HG02973 (cell line): ENCODE data around the gene GRAMD1B.

Experiments
- ATAC-seq: cut with Tn5 transposase; IDR thresholded peaks from one replicate; pipeline ENCODE4 v1.9.1; 2021; ENCODE audit warnings: moderate library complexity; ENCODE audit not compliant: unreplicated experiment

Gene GRAMD1B

DNA sequence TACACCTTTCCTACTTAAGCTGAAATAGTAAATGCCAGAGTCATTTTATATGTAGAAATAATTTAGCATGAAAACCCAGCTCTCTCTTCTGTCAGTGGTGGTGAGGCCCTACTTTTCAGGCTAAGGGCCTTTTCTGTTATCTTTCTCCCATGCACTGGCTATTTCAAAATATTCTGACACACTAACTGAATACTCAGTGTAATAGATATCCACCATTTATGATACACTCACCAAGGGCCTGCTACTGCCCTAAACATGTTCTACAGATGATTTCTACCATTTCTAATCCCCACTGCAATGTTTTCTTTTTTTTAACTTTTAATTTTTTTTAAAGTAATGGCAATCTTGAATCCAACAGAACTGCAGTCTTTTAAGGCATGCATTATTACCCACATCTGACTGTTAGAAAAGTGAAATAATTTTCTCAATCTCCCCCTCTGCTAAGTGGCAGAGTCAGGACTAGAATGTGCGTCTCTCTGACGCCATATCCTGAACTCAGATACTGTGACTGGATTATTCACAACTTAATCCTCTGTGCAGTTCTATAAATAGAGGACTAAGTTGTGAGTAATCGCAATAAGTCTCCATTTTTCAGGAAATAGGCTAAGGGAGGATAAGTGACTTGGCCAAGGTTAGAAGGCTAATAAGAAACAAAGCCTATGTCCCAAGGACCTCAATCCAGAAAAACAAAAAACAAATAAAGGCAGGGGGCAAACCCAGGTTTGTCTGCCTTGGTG is 44.0 kb downstream of the GRAMD1B start:
- ATAC-seq, result no peak

DNA sequence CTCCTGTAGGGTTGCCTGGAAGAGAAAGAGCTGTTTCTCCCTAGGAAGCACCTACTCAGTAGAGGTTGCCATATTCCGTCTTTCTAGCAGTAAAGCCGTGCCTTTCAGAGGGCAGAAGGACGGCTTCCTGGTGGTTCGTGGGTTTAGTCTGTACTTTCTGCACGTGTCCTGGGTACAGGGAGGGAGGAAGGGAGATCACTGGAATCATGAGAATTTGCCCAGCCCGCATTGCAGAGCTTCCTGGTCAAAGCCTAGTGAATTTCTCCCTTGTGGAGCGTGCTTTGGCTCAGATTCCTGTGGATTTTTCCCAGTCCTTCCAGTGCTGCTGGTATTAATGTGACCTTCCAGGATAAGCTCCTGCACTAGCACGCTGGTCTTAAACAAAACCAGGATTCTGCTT is 44.9 kb downstream of the GRAMD1B start:
- ATAC-seq, result no peak

DNA sequence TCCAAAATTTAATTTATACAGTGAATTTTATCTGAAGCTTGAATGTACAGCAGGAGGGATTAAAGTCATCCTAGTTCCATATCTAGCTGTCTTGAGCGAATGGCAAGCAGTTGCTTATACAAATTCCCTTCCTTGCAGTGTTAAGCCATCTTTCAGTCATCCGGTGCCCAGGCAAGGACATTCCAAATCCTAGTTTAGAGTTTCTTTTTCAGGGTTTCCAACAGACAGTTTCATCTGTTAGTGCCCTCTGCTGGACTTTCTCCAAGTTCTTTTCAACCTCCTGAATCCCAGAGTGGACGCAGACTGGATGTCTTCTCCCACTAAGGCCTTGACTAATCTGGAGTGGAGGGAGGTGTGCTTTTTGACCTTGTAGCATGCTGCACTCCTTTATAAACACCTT is 45.4 kb downstream of the GRAMD1B start:
- no peak for ATAC-seq

DNA sequence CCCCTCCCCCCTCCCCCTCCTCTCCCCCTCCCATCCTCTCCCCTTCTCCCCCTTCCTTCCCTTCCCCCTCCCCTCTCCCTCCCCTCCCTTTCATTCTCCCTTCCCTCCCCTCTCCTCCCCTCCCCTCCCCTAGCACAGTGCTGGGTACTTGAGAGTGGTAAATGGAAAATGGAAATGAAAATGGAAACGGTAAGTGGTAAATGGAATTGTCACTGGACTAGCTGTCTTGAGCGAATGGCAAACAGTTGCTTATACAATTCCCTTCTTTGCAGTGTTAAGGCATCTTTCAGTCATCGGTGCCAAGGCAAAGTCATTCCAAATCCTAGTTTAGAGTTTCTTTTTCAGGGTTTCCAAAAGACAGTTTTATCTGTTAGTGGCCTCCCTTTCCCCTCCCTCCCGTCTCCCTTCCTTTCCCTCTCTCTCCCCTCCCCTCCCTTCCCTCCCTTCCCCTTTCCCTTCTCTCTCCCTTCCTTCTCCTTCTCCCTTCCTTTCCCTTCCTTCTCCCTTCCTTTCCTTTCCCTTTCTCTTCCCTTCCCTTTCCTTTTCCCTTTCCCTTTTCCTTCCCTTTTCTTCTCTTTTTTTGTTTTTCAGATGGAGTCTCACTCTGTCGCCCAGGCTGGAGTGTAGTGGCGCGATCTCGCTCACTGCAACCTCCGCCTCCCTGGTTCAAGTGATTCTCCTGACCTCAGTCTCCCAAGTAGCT is 47.3 kb downstream of the GRAMD1B start:
- ATAC-seq, result no peak

DNA sequence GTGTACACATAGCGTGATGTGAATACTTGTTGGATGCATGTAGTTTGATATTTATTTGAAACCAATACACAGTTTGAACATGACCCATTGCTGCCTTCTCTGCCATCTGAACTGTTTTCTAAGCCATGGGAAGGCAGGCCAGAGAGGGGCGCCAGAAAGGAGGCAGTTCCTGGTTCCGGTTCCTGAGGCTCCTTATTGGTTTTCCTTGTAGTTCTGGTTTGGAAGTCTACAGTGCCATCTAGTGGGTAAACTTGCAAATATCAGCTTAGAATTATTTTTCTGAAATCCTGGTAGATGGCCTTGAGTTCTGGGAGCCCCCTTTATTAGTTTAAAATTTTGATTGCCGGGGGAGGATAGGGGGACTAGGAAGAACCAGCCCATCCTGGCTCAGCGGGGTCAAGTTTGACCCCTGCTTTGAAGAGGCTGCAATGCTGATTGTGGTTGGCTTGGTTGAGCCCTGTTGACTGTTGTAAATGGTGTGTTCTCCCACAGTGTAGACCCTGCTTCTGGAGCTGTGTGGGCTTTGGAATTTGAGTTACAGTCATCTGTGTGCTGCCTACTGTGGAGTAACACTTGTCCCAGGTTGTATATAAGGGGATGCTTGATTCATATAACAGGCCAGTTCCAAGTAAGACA is 48.4 kb downstream of the GRAMD1B start:
- ATAC-seq, result no peak

DNA sequence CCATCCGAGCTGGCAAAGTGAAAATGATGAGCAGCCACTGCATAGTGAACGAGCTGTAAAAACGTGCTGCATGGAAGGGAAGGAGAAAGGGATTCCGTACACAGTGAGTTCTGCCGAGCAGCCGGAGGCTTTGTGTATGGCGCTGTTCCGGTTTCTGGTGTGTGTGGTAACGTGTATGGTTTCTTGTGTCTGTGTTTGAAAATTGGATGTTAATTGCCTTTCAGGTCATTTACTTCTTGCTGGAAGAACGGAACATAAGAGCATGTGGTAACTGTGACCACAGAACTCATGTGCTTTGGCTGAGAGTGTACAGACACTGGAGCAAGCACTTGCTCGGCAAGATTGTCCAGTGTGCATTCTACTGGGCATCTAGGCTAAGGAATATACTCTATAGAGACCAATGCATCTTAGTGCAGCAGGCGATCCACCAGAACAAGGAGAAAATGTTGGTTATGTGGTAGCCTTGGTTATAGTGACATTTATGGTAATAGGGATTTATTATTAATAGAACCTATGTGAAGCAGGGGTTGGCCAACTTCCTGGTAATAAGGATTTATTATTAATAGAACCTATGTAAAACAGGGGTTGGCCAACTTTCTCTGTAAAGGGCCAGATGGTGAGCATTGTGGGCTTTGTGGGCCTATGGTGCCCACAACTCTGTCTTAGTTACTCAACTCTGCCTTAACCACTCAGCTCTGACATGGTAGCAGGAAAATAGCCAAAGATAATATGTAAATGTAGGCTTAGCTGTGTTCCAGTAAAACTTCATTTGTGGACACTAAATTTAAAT is 49.2 kb downstream of the GRAMD1B start:
- peak; percentile 68 for ATAC-seq

DNA sequence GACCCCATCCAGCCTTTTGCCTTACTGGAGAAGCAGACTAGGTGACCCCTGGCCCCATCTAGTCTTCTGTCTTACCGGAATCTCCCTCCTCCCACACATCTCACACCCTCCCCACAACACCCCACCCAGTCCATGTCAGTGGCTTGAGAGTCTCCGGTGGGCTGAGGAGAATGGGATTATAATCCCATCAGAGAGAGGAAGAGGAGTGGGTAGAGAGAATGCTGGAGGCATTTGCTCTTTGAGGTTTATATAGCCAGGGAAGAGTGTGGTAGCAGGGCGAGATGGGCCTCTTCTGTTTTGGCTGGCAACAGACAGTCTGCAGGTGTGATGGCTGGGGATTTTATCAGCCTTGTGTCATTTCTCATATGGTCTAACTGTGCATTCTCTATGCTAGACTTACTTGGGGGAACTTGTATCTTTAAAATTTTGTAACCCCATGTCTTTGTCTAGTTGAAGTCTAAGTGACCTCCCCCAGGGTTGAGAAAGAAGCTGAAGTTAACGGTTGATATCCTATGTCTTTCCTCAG is 50.3 kb downstream of the GRAMD1B start:
- peak; percentile 36 for ATAC-seq

DNA sequence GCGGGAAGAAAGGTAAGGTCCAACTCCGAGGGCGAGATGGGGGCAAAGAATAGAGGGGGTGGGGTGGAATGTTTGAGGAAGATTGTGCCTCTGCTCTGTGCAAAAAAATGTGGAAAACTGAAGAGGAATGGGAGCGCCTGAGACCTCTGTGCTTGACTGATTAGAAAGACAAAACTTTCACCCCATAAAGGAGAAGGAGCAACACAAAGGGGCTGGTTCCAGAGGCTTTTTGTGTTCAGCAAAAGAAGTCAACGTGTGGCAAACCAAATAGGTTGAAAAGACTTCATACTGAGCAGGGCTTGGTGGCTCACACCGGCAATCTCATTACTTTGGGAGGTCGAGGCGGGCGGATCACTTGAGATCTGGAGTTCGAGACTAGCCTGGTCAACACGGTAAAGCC is 50.8 kb downstream of the GRAMD1B start:
- ATAC-seq, result no peak

DNA sequence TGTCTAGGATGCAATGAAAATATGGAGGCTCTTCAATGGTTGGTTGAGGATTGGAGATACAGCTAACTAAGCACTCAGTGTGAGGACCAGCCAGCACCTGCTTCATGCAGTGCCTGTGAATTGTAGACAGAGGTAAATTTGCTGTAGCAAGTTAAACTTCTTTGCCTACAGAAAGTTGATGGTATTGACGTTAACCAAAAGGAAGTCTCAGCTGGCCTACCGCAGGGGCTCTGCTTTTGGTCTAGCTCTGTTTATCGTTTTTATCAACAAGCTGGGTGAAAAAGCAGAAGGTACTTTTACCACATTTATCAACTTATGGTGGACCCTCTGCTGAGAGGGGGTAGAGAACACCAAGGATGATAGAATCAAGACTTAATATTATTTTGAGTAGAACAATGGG is 51.6 kb downstream of the GRAMD1B start:
- ATAC-seq, result no peak

DNA sequence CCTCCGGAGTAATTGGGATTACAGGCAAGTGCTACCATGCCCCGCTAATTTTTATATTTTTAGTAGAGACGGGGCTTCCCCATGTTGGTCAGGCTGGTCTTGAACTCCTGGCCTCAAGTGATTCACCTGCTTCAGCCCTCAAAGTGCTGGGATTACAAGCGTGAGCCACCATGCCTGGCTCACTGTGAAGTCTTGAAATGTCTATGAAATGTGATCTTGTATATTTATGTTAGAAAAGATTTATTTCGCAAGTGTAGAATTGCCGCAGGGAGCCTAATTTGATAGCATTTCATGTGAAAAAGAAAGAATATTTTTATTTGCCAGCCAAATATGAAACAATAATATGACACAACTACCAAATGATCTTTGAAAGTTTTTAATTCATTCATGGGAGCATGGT is 52.1 kb downstream of the GRAMD1B start:
- no peak for ATAC-seq

DNA sequence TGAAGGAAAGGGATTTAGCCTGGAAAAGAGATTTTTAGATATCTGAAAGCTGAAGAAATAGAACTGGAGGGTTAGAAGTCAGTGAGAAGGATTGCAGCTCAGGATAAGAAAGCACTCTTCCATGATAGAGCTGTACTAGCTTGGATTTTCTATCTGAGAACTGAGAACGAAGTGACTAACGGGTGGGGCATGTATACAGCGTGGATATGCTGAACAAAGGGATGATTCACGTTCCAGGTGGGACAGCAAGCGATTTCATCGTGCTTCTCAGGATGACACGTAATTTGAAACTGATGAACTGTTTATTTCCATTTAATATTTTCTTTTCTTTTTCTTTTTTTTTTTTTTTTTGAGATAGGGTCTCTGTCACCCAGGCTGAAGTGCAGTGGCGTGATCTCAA is 53.0 kb downstream of the GRAMD1B start:
- ATAC-seq, result no peak

DNA sequence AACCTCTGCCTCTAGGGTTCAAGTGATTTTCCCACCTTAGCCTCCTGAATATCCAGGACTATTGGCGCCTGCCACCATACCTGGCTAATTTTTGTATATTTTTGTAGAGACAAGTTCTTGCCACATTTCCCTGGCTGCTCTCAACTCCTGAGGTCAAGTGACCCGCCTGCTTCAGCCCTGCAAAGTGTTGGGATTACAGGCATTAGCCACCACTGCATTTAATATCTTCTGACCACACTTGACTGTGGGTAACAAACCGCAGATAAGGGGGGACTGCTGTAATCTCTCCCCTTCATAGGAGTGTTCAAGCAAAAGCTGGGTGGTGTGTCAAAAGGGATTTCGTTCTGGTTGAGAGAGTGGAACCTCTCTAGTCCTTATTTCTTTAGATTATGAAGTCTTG is 53.4 kb downstream of the GRAMD1B start:
- no peak for ATAC-seq

DNA sequence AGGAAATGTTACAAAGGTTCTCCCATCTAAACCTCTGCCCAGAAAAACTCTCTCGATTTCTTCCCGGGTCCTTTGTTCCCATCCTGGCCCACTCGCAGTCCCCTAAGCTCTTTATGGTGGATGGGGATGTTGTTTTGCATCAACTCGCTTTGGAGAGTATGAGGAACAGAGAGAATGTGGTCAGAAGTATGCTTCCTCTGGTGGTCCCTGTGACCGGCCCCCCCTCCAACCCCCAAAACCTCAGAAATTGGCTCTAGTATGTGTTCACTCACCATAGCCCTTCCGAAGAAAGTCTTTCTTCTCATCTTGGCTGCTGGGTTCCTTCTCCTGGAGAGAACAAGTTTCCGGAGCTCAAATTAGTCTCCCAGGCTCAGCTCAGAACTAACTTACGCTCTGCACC is 54.4 kb downstream of the GRAMD1B start:
- ATAC-seq, result no peak

DNA sequence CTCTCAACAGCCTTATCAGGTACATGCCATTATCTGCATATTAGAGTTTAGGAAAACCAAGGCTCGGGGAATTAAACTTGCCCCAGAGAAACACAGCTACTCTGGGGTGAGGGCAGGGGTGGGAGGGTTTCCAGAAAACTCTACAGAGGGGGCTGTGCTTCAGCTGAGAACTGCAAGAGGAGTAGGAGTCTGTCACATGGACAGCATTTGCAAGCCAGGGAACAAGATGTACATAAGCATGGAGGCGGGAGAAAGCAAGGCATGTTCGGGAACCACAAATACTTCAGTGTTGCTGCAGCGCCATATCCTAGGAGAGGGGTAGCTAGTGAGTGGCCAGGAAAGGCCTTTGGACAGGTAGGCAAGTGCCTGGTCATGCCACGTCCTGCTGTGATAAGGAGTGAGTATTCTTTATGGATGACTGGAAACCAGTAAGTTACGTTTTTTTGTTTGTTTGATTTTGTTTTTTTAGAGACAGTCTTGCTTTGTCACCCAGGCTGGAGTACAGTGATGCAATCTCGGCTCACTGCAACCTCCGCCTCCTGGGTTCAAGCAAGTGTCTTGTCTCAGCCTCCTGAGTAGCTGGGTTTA is 57.2 kb downstream of the GRAMD1B start:
- no peak for ATAC-seq

DNA sequence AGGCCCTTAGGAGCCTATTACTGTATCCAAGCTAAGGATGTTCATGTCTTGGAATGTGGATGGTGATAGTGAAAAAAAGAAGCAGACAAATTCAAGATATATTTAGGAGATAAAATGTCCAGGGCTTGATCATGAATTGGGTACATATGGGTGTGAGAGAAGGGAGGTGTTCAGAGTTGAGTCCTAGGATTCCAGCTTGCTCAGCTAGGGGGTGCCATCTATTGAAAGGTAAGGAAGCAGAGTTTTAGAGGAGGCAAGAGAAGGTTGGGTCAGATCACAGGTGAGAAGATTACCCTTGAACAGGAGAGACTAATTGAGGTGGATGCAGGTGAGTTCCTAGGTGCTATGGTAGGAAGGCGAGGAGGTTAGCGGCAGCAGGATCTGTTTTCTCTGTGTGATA is 60.5 kb downstream of the GRAMD1B start:
- no peak for ATAC-seq

DNA sequence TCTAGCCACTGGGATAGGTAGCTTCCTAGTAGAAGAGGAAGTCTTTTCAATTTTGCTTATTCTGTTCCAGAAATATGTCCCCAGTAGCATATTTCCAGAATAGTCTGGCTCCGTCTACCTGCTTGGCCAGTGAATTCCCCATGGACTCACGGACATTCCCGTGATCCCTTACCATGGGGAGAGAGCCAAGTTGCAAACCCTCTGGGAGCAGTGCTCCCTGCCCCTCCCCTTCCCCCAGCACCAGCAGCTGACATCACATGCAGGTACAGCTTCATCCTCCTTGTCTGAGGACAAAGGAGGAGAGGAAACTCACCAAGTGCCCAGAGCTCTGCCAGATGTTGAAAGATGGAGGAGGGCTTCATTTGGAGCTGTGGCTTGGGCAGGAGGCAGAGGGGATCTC is 61.2 kb downstream of the GRAMD1B start:
- no peak for ATAC-seq

DNA sequence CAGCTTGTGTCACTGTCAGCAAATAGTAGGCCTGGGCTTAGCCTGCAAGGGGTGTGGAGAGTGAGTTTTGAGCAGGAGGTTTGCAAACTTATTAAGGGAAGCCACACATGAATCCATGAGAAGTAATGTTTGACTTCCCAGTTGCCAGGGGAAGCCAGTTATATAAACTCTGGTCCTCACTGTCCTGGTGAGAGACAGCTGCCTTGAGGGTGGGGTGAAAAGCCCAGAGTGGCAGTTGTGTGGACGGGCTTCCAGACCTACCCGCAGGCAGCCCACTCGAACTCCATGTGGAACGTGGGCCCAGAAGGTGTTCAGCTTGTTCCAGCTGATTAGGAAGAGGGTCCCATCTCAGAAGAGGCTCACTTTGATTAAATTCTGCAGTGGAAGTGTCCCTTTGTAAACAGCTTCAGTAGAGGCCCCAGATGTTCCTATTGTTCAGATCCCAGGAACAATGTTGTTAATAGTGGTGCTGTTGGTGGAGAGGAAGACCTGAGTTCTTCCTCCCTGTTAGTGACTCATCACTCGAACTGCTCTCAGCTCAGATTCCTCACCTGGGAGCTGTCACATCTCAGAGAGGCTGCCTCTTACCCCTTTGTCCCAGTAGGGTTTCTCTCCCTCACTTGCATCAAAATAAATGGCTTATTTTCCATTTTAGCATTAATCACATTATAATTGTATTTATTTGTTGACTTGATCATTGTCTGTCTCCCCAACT is 63.4 kb downstream of the GRAMD1B start:
- no peak for ATAC-seq

DNA sequence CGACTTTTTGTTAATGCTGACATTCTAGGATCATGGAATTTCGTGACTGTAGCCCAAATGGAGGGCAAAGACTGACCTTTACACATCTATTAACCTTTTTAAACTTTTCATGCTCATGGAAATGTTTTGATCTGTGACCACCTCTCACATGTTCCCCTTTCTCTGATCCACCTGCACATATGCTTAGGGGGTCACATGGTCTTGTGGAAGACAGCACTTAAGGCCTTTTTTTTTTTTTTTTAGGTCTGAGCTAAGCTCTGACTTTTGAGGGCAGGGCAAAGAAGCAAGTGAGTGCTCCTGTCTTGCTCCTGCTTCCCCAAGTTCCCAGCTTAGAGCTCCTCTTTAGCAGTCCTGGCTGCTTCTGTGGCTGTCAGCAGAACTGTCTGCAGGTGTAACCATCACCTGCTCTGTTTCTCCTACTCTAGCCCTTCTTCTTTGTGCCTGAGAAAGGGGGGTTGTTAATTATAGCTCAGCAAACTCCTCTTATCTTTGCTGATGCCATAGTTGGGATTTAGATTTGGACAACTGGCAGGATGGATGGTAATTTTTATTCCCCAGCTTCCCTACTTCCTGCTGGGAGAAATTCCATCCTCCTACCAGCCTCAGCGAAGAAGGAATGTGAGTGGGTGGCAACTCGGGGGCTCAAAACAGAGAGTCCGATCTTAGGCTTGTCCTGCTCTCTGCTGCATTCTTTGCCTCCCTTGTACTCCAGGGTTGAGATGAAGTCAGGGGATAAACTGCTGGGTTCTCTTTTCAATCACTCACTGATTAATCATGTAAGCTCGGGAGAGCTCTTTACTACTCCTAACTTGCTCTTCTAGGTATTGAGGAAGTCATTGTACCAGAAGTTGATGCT is 64.4 kb downstream of the GRAMD1B start:
- no peak for ATAC-seq

DNA sequence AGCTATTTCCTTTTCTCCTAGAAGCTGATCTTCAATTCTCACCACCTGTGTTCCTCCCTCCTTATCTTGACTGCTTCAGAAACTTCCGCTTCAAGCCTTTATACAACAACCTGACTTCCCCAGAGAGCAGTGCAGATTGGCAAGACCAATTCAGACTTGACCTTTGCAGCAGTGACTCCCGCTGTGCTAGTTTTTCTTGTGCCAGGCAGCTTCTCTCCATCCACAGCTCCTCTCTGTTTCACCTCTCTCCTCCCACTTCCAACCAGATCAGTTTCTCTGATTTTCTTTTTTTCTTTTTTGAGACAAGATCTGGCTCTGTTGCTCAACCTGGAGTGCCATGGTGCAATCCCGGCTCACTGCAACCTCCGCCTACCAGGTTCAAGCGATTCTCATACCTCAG is 74.3 kb downstream of the GRAMD1B start:
- no peak for ATAC-seq
